Fibroblast of pulmonary artery (primary cell): Measurements from ENCODE around the gene KLHL42.
A peak's percentile ranks its signal among the peaks of the same experiment; 100 is the strongest.
"Not testable (repeated sequence)": the region's sequence is repeated elsewhere in the genome, so short reads cannot be mapped to it uniquely, and the experiment has no call there.

ENCODE experiments used
- DNase-seq: peaks from one replicate; pipeline ENCODE4 v3.0.0-alpha.2; 2010; ENCODE audit warnings: low read depth
- H3K4me3 ChIP-seq: replicated peaks from 2 replicates; pipeline ENCODE4 v1.5.1; 2011; ENCODE audit warnings: low read depth, mild to moderate bottlenecking, control low read depth, low read length, moderate library complexity
- CTCF ChIP-seq: IDR thresholded peaks from 2 replicates; pipeline ENCODE4 v1.5.1; 2011; ENCODE audit warnings: mild to moderate bottlenecking, control low read depth, low read length, inconsistent platforms; ENCODE audit errors: missing control alignments

KLHL42 gene

GRCh38 chr12:27779920-27780611 lies at the start of gene KLHL42, which contains the start of gene MANSC4:
Gene KLHL42 (plus strand): TSS chr12:27780233. CDS start chr12:27780331, 98 bp downstream.
Gene MANSC4 (minus strand): TSS chr12:27780236. CDS start chr12:27771276, 8,960 bp downstream.
- H3K4me3 ChIP-seq: peak within 1 kb of the TSS; percentile 76
- peak; percentile 73 for DNase-seq
- TF ChIP-seq CTCF: no peak

DNA sequence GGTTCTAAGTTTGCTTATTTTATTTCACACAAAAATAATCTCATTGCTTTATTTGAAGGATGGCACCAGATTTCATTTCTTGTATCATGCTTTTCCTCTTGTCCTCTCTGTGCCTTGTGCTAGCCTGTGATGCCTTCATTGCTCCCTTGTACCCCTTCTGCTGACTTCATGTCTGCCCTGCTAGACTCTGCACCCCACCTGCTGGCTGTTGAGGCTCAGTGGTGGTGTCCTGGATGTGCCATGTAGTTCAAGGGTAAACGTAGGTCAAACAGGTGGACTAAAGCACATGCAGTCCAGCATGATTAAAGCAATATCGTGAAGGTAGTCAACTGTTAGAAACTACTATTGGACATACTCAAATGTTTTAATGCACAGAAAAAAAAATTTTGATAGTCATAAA lies 47.8 kb upstream of the KLHL42 start:
- H3K4me3 ChIP-seq: no peak overlapping the region
- peak; percentile 37 for TF ChIP-seq CTCF
- DNase-seq: peak; percentile 8

GRCh38 chr12:27733052-27733656 lies 46.9 kb upstream of the KLHL42 start:
- no peak overlapping the region for H3K4me3 ChIP-seq
- peak; percentile 98 for TF ChIP-seq CTCF
- DNase-seq: peak; percentile 66

- no peak for DNase-seq
- no peak for TF ChIP-seq CTCF
Observed at GRCh38 chr12:27733791-27734190, 46.2 kb upstream of the KLHL42 start.

DNA sequence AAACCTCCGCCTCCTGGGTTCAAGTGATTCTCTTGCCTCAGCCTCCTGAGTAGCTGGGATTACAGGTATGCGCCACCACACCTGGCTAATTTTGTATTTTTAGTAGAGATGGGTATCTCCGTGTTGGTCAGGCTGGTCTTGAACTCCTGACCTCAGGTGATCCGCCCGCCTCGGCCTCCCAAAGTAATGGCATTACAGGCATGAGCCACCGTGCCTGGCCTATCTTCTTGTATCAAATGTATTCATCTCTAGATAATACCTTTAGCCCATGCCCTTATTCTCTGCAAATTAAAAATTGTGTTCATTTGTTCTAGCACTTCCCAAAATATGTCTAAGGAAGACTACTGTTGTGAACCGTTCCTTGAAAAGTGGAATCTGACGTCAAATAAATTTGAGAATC lies 45.7 kb upstream of the KLHL42 start:
- not testable (repeated sequence) for H3K4me3 ChIP-seq, DNase-seq

More at GRCh38 chr12:27733791-27734190, 46.2 kb upstream of the KLHL42 start:
- H3K4me3 ChIP-seq: no peak overlapping the region

- no peak for TF ChIP-seq CTCF
- no peak overlapping the region for H3K4me3 ChIP-seq
- no peak for DNase-seq
Observed at GRCh38 chr12:27743601-27744000, 36.4 kb upstream of the KLHL42 start.

GRCh38 chr12:27745734-27746133 lies 34.3 kb upstream of the KLHL42 start:
- DNase-seq, H3K4me3 ChIP-seq: not testable (repeated sequence)
